ENCODE results near the gene IFIH1. TPM values are rescaled to one million over a fixed set of nuclear protein-coding genes. Genes with fewer than 3 reads are reported as not detected.
A peak's percentile ranks its signal among the peaks of the same experiment; 100 is the strongest.

Gene IFIH1
- total RNA-seq, 1 donor from 2014 or later, result 10.7 TPM

GRCh38 chr2:162308747-162309503, 9.6 kb downstream of the IFIH1 start:
- TF ChIP-seq CTCF (IDR thresholded peaks at IDR 0.05; ENCODE audit: unreplicated experiment), result no peak
- no peak for DNase-seq (ENCODE audit: low spot score in 2 of 2, unreplicated experiment in 2 of 2)
- no peaks in the 10 kb centered on the region for H3K4me1 Mint-ChIP-seq
- H3K27ac Mint-ChIP-seq, result no peak overlapping the region
- H3K36me3 Mint-ChIP-seq, result peaks cover 19% of the 10 kb centered on the region
- peaks cover 9% of the 10 kb centered on the region for H3K27me3 Mint-ChIP-seq (ENCODE audit: low read depth)
- H3K9me3 Mint-ChIP-seq, result peaks cover 15% of the 10 kb centered on the region
- no peak overlapping the region for H3K4me3 Mint-ChIP-seq

GRCh38 chr2:162305901-162306300, 12.6 kb downstream of the IFIH1 start:
- Mint-ChIP-seq H3K27me3 (ENCODE audit: low read depth) (peaks cover 3% of the 10 kb centered on the region), H3K9me3 (peaks cover 15% of the 10 kb centered on the region), H3K4me3 (no peak overlapping the region), H3K27ac (no peak overlapping the region), H3K4me1 (no peaks in the 10 kb centered on the region), H3K36me3 (peaks cover 16% of the 10 kb centered on the region)
- TF ChIP-seq CTCF (IDR thresholded peaks at IDR 0.05; ENCODE audit: unreplicated experiment), result no peak
- DNase-seq (ENCODE audit: low spot score in 2 of 2, unreplicated experiment in 2 of 2), result no peak

GRCh38 chr2:162301877-162302276, 16.6 kb downstream of the IFIH1 start:
- no peak overlapping the region for H3K27ac Mint-ChIP-seq
- DNase-seq (ENCODE audit: low spot score in 2 of 2, unreplicated experiment in 2 of 2), result no peak
- TF ChIP-seq CTCF (IDR thresholded peaks at IDR 0.05; ENCODE audit: unreplicated experiment), result no peak
- no peak overlapping the region for H3K4me3 Mint-ChIP-seq
- H3K9me3 Mint-ChIP-seq, result no peaks in the 10 kb centered on the region
- H3K36me3 Mint-ChIP-seq, result no peaks in the 10 kb centered on the region
- no peaks in the 10 kb centered on the region for H3K27me3 Mint-ChIP-seq (ENCODE audit: low read depth)
- H3K4me1 Mint-ChIP-seq, result peaks cover 3% of the 10 kb centered on the region

- TF ChIP-seq CTCF (IDR thresholded peaks at IDR 0.05; ENCODE audit: unreplicated experiment), result peak; percentile 96
- Mint-ChIP-seq H3K36me3 (no peaks in the 10 kb centered on the region), H3K4me3 (no peak overlapping the region), H3K9me3 (no peaks in the 10 kb centered on the region), H3K27ac (no peak overlapping the region), H3K4me1 (peaks cover 3% of the 10 kb centered on the region), H3K27me3 (ENCODE audit: low read depth) (no peaks in the 10 kb centered on the region)
- DNase-seq (ENCODE audit: low spot score in 2 of 2, unreplicated experiment in 2 of 2), result peak; percentile 29 to 55
Measured at GRCh38 chr2:162301151-162301804, 17.2 kb downstream of the IFIH1 start.

- Mint-ChIP-seq H3K4me1 (peaks cover 3% of the 10 kb centered on the region), H3K27ac (no peak overlapping the region), H3K4me3 (no peak overlapping the region), H3K36me3 (no peaks in the 10 kb centered on the region), H3K27me3 (ENCODE audit: low read depth) (no peaks in the 10 kb centered on the region), H3K9me3 (no peaks in the 10 kb centered on the region)
- TF ChIP-seq CTCF (IDR thresholded peaks at IDR 0.05; ENCODE audit: unreplicated experiment), result no peak
- no peak for DNase-seq (ENCODE audit: low spot score in 2 of 2, unreplicated experiment in 2 of 2)
Measured at GRCh38 chr2:162300266-162300665, 18.2 kb downstream of the IFIH1 start.

Data from mesothelial cell of epicardium (in vitro differentiated cells).